ENCODE data around the gene CPVL.

- TF ChIP-seq CTCF (IDR thresholded peaks at IDR 0.05) (no peak), POLR2AphosphoS5 (IDR thresholded peaks at IDR 0.05; ENCODE audit: low read depth, low read length) (no peak)
Measured at GRCh38 chr7:28980451-28981160, 165.7 kb downstream of the CPVL start.

Measured in Panc1 (cell line).